KBM-7 (cell line): ENCODE measurements around the gene TXNRD2.

Experiments used
- DNase-seq: peaks from one replicate; pipeline ENCODE4 v3.0.0-alpha.2; 2015
- in situ Hi-C: fragments of 300-500 bp; cut with MboI; formaldehyde crosslinking; loops from 2 replicates; pipeline ENCODE4 v1.14.3; 2020; ENCODE audit warnings: low sequenced_read_pairs, low pct_unique_long_range_greater_than_20kb, mixed read lengths

Gene TXNRD2

DNA sequence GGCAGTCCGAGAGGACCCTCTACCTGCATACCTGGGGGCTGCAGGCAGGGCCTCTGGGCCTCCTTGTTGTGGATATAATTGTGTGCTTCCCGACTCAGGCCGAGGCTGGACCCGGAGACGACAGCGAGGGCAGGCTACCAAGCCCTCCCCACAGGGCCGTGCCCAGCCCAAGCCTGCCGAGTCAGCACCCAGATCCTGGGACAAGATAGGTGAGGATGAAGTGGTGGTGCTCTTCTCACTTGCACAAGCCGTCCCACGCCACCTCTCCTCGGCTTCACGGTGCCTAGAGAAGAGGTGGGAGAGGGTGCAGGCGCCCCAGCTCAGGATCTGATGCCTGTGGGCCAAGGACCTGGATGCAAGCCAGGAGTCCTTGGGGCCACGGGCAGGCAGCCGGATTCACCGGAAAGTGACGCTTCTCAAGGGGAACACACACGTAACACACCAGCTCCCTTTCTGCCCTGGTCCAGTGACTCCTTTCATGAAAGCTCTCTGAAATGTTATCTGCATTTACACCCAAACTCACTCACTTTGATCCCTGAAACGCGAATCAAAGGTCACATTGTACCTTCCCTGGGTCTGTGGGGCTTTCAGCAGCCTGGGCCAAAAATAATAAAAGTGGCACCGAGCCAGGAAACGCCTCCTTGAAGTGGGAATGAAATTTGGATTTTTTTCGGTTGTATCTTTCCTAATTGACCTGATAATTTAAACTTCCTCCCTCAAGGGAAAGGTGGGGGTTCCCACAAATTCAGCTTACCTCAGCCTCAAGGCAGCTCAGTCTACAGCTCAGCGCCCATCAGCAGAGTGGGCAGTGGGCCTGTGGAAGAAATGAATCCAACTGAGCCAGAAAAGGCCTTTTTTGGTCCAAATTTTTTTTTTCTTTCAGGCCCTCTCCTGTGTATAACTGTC, 85.9 kb downstream of the TXNRD2 start:
- DNase-seq, result peak; percentile 86
- in situ Hi-C loops, result no loop called here

DNA sequence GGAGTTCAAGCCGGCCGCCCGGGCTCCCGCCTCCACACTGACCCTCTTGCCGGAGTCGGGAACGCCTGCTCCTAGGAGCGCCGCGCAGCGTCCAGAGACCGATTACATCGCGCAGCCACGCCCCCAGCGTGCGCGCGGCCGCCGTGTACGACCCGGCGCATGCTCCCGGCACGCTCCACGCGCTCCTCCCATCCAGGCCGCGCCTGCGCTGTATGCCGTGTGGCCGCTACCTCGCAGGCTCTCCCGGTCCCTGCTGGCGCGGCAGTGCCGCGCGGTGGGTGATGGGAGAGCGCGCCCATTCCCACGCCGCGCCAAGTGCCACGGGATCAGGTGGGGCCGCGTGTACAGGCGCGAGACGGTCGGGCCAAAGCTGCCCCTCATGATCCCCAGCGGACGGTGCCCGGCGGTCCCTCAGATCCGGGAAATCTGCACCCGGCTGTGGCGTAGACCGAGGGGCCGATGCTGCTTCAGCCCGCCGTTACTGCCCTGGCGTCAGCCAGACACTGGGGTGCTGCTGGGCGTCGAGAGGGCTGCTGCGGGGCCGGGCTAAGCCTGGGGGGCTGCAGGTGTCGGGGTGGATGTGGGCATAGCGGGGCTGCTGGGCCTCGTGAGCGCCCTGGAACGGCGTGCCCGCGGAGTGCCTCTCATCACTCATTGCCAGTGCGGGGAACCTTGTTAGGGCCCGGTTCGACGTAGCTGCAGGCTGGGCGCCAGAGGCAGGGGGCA, 86.7 kb downstream of the TXNRD2 start, which contains the start of the genes GNB1L and RTL10:
Gene GNB1L, minus strand, starts transcription at position 97 of the 726 bp plus-strand sequence. CDS start 33,519 bp downstream, outside the sequence.
Gene RTL10, minus strand, starts transcription at position 97 of the 726 bp plus-strand sequence. CDS start 2,613 bp downstream, outside the sequence.
- in situ Hi-C loops, result loop anchor here (5.0 kb wide), 1 partner anchor 38 kb away; no protein-coding TSS in a partner anchor
- peak; percentile 96 for DNase-seq

DNA sequence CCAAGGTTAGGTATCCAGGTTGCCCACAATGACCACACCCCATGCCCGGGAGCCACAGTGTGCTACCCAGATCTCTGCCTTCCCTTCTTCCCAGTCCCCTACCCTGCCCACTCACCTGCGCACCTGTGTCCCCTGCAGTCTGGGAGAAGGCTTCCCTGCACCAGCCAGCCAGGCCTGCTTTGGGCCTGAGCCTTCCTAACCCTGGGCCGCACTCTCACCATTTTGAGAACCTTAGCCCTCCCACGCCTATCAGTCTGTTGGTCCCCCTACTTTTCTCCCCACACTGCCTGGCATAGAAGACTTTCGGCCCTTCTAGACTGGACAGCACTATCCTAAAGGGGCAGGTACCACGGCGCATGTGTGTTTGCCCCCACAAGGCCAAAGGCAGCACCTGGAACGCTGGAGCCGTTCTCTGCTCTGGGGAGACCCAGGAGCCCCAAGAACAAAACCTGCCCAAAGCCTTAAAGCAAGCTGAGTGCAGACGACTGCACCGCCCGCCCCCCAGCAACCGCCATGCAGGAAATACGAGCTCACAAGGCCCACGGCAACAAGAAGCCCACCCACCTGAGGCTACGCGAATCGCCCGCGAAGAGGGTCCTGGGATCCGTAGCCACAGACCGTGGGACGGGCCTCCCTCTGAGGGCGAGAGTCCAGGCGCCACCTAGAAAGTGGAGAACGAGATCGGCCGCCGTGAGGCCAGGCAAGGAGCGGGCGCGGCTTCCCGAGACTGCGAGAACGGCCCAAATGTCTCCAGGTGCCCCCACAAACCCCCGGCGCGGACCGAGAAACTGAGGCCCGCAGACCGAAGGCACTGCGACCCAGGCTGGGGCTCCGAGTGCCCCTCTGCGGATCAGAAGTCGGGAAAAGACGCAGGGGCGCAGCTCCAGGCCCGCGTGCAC, 87.5 kb downstream of the TXNRD2 start:
- in situ Hi-C loops, result loop anchor here (5.0 kb wide), 1 partner anchor 37 kb away; no protein-coding TSS in a partner anchor

DNA sequence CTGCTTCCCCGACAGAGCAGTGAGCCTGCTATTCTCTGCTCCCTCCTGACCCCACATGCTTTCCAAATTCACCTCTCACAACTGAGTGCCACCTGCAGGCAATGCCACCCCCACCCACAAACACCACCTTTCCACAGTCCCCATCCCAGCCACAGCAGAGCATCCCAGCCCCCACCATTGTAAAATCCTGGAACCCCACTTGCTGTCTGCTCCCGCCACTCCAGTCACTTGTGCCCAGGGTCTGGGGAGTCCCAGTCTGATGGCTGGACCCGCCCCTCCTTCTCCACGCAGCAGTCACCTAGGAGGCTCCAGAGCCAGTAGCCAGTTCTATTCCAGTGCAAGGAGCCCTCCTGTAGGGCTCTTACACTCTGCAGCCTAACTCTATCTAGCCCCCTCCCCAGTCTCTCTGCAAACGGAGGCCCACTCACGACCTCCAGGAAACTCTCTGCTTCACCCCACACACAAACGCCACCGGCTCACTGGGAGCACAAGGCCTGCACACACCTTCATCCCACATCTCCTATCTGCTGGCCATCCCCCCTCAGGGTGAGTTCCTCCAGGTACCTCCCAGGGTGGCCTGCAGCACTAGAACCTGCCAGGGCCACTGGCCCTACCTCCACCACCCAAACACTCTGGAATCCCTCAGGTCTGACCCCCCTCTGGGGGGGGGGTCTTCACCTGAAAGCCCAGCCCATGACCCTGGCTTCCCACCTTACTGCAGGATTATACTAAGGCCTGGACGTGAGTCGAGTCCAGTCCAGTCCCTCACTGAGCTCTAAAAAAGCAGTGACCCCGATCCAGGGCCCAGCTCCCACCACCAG, 88.3 kb downstream of the TXNRD2 start:
- DNase-seq, result no peak
- in situ Hi-C loops, result loop anchor here (5.0 kb wide), 1 partner anchor 36 kb away; no protein-coding TSS in a partner anchor

More for the DNA sequence above, 87.5 kb downstream of the TXNRD2 start:
- DNase-seq, result no peak

DNA sequence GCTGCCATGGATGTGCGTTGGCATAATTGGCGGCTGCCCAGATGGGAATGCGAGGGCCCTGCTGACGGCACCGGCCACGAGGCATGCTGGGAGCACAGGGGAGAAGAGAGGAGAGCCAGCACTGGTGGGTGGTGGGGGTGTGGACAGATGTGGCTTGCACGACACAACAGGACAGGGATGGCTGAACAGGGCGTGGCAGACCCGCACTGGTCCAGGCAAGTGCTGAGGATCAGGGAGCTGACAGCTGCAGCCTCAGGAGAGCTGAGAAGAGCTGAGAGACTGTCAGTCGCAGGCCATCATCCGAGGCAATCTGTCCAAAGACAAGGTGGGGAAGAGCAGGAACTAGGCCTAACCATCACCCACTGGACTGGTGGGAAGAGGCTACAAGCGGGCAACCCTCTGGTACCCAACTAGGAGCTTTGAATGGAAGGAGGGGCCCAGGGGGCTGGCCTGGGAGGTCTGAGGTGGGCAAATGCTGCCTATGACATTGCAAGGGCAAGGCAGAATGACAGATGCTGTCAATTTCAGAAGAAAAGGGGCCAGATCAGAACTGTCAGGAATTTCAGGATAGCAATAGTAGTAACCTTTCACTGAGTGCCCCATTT, 89.3 kb downstream of the TXNRD2 start:
- in situ Hi-C loops, result loop anchor here (5.0 kb wide), 1 partner anchor 35 kb away; no protein-coding TSS in a partner anchor
- no peak for DNase-seq

DNA sequence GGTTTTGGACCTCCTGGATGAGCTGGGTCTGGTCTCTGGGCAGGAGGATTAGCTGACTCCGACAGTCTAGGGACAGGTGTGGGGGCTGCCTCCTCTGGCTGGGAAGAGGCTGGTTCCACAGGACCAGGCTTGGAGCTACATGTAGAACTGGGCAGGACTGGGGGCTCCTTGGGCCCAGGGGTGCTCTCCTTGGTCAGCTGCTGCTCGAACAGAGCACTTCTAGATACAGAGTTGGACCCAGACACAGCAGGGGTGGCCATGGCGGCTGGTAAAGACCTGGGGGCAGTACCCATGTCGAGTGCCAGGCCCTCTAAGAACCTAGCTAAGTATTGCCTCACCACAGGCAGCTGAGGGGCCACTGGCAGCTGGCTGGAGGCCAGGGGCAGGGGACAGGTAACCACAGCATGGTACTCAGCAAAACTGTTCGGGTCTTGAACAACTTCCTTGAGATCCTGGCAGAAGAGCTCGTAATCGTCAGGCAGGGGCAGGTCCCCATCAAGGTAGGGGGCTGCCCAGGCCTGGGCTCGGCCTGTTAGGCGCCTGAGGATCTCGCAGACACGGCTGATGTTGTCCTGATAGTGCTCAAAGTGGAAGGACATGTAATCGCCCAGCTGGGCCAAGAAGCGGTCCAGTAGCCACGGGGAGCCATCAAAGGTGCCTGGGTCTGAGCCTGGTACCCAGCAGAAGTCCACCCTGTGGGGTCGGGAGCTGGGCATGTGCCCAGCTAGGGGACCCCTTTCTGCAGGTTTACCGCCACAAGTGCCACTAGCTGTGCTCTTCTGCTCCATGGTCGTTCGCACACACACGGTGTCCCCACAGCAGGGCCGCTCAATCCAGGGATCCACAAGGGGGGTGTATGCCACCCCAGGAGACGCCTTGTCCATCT, 90.1 kb downstream of the TXNRD2 start:
- no peak for DNase-seq
- in situ Hi-C loops, result loop anchor here (5.0 kb wide), 1 partner anchor 34 kb away; no protein-coding TSS in a partner anchor

DNA sequence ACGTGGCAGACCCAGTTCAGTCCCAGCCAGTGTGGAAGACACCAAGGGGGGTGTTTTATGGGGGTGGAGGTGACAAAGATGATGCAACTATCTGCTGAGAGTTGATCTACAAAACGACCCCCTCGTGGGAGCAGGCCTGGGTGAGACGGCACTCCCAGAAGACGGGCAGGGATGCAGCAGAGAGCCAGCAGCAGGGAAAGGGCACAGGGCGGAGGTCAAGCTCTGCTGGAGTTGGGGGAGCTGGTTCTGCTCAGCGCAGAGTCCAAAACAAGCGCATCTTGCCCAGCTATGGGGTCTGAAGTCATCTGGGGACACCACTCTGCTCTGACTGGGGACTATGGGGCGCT, 90.9 kb downstream of the TXNRD2 start:
- in situ Hi-C loops, result loop anchor here (5.0 kb wide), 1 partner anchor 33 kb away; no protein-coding TSS in a partner anchor
- DNase-seq, result no peak

DNA sequence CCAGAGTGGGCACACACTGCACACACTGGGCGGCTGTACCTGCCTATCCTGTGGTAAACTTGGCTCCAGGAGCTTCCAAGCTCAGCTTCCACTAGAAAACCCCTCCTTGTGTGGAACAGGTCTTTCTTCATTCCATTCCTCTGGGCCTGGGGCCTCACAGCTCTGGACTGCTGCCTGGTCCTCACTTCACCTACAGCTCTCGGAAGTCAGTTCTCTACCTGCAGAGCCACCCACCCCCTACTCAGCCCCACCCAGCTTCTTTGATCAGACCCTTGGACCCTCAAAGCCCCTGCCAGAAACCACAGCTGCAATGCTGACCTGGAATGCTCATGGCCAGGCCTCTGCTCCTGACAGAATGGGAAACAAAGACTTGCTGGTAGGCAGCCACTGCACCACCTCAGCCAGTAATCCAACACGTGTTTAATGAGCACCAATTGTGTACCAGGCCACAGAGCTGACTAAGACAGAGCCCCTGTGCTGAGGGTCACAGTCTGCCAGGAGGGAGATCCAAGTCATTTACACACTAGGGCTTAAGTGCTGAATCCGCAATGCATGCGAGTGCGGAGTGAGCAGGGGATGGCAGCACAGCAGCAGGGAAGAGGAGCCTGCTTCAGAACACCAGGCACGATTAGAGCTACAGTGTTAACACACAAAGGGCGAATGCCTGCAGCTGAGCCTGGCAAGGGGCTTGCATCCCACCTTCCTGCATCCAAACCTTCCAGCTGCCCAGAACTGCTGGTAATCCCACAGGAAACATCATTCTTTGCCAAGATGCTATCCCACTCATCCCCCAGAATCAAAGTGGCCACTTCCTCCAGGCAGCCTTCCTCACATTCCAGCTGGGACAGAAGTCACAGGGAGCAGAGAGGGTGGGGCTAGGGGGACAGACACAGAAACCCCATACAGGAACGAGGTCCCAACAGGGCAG, 91.5 kb downstream of the TXNRD2 start:
- DNase-seq, result no peak
- in situ Hi-C loops, result loop anchor here (5.0 kb wide), 1 partner anchor 33 kb away; no protein-coding TSS in a partner anchor

DNA sequence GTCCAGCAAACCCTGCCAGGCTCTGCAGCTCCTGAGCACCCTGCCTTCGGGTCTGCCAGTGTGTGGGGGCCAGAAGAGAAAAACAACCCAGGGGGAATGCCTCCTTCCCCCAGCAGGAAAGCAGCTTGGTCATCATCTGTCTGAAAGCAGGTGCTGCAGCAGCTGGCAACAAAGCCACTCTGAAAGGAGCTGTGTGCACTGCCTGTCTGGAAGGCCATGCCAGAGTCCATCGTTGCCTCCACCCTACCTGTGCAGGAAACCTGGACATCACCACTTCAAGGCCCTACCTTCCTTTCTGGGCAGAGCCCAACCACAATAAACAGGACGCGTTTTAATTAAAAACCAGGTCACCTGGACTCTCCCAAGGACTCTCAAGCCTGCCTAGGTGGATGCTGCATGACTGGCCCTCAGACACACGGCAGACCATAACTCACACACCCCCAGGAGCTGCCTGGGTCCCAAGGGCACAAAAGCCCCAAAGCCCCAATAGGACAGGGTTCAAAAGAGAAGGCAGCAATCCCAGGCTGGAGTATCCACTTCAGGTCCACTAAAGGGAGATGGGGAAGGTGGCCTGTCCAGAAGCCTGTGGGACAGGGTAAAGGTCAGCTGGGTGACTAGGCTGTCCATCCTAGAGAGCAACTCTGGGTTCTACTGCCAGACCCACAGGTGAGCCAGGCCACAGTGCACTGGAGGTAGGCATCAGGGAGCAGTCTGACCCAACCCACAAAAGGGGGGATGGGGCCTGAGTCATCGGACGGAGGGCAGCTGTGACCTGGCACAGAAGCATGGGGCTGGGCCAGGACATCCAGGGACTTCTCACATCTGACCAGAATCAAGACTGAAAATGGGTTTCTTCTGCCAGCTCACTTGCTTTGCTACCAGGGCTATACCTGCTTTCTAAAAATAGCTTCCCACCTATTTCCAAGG, 93.1 kb downstream of the TXNRD2 start:
- DNase-seq, result no peak
- in situ Hi-C loops, result no loop called here

DNA sequence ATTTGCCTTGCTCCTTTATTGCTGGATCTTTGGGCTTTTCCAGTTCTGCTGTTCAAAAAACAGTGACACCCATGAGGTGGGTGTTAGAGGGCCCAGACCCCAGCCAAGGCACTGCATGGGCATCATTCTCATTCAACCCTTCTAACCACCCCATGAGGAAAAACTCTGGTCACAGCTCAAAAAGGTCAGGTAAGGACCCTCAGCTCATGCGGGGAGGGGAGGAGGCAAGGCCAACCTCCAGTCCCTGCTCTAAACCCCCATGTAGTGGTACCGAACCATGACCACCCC, 94.3 kb downstream of the TXNRD2 start:
- in situ Hi-C loops, result no loop called here

DNA sequence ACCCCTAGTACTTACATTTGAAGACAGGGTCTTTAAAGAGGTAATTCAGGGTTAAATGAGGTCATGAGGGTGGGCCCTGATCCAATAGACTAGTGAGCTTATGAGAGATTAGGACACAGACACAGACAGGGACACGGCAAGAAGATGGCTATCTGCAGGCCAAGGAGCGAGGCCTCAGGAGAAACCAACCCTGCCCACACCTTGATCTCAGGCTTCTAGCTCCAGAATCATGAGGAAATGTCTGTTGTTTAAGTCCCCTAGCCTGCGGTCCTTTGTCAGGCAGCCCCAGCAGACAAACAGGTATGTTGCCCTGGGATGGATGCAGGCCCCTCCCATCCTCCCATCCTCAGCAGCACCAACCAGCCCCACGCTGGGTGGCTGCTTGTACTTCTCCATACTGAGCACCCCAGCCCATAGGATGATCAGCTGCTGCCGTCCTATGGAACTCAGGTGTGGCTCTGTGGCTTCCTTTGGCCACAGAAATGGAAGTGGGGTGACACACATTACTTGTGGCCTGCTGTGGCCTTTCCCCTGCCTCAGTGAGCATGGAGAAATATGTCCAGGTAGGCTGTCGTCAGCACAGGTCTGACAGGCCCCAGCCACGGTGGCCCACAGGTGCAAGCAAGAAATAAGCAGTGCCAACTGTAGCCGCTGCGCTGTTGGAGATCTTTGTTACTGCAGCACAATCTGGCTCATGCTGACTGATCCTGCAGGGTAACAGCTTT, 94.8 kb downstream of the TXNRD2 start:
- in situ Hi-C loops, result no loop called here

More for the DNA sequence above, 94.3 kb downstream of the TXNRD2 start:
- DNase-seq, result no peak

DNA sequence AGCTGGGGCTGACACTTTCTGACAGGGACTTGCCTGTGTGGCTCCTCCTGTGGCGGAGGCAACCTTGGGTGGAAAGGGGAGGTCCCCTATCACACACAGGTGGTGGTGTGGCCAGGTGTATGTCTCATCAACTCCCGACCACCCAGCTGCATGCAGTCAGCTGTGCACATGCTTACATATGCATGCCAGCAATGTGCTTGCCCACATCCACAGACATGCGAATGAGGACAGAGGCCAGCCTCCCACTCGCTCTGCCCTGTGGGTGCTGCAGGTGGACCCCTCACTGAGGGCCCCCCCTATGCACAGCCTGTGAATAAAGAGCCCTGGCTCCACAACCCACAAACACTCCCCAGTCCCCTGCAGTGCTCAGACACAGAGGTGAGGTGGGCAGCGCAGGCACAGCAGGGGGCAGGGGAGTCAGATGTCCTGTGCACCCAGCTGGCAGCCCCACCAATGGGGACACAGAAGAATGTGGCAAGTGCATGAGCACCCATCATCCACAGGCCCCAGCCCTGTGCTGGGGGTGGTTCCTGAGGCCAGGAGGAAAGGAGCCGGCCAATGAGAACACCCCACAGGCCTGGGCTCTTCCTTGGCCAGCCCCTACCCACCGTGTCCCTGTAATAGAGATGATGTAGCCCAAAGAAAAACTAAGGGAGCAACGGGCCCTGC, 96.4 kb downstream of the TXNRD2 start:
- DNase-seq, result no peak
- in situ Hi-C loops, result no loop called here

More for the DNA sequence above, 94.8 kb downstream of the TXNRD2 start:
- no peak for DNase-seq

DNA sequence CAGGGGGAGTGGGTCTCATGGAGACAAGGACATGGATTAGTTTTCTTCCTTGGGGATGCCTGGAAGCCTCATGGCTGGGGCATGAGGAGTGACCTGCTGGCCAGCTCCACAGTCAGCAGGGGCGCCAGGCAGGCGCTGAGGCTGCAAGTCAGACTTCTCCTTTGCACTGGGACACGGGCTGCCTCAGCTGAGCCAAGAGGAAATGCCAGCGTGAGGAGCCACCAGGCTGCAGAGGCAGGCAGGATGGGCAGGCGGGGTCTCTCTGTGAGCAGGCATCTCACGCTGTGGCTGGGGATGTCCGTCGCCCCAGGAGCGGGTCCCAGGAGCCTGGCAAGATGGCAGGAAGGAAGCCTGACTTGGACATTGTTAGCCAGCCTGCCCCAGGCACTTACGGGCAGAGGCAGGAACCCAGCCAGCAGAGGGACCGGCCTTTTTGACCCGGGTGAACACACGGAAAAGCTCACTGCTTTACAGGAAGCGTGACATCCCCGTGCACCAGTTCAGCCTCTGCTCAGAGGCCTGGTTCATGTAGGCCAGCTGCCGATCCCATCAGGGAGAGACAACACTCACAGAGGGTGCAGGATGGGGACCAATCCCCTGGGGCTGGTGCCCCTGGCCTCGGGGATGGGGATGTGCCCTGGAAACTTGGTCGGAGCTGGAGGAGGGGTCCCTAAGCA, 97.1 kb downstream of the TXNRD2 start:
- in situ Hi-C loops, result no loop called here
- DNase-seq, result peak; percentile 24
